ENCODE results near the gene IGSF9B.

Gene IGSF9B

DNA sequence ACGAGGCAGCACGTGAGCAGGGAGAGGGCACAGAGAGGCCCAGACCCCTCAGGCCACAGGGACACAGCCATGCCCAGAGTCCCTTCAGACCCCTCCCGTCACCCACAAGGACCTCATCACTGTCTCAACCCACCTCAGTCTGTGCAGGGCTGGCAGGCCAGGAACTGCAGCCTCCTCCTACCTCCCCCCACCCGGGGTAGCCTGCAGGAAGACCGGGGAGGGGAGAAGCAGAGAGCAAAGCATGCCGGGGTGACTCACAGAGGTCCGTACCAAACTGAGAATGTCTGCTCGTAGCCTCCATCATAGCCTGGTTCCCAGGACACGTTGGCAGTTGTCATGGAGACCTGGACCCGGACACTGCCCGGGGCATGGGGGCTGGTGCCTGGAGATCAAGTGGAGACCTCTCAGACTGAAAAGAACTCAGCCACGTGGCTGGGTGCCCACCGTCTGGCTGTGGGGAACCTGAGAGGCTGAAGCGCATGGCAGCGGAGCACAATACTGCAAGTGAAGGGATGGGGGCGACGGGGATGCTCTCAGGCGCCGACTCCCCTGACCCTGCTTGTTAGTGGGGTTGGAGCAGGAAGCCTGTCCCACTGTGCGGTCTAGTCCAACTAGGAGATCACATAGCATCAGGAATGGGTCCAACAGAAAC, 27.2 kb downstream of the IGSF9B start:
- TF ChIP-seq TCF4 (CRISPR knock-in tag; IDR thresholded peaks at IDR 0.05; ENCODE audit: borderline replicate concordance) = no peak
- TF ChIP-seq OSR1 (CRISPR knock-in tag; IDR thresholded peaks at IDR 0.05) = no peak
- TF ChIP-seq ARNTL (CRISPR knock-in tag; IDR thresholded peaks at IDR 0.05; ENCODE audit: borderline replicate concordance, low read depth) = no peak
- TF ChIP-seq TOX (CRISPR knock-in tag; IDR thresholded peaks at IDR 0.05; ENCODE audit: borderline replicate concordance) = no peak
- TF ChIP-seq, protein P1, sequence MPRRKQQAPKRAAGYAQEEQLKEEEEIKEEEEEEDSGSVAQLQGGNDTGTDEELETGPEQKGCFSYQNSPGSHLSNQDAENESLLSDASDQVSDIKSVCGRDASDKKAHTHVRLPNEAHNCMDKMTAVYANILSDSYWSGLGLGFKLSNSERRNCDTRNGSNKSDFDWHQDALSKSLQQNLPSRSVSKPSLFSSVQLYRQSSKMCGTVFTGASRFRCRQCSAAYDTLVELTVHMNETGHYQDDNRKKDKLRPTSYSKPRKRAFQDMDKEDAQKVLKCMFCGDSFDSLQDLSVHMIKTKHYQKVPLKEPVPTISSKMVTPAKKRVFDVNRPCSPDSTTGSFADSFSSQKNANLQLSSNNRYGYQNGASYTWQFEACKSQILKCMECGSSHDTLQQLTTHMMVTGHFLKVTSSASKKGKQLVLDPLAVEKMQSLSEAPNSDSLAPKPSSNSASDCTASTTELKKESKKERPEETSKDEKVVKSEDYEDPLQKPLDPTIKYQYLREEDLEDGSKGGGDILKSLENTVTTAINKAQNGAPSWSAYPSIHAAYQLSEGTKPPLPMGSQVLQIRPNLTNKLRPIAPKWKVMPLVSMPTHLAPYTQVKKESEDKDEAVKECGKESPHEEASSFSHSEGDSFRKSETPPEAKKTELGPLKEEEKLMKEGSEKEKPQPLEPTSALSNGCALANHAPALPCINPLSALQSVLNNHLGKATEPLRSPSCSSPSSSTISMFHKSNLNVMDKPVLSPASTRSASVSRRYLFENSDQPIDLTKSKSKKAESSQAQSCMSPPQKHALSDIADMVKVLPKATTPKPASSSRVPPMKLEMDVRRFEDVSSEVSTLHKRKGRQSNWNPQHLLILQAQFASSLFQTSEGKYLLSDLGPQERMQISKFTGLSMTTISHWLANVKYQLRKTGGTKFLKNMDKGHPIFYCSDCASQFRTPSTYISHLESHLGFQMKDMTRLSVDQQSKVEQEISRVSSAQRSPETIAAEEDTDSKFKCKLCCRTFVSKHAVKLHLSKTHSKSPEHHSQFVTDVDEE (CRISPR knock-in tag; IDR thresholded peaks at IDR 0.05) = no peak
- no peak for TF ChIP-seq ZFP30 (CRISPR knock-in tag; IDR thresholded peaks at IDR 0.05)
- TF ChIP-seq ISL1 (CRISPR knock-in tag; IDR thresholded peaks at IDR 0.05) = no peak
- TF ChIP-seq ZC3H10 (CRISPR knock-in tag; IDR thresholded peaks at IDR 0.05) = no peak
- TF ChIP-seq, protein P2, sequence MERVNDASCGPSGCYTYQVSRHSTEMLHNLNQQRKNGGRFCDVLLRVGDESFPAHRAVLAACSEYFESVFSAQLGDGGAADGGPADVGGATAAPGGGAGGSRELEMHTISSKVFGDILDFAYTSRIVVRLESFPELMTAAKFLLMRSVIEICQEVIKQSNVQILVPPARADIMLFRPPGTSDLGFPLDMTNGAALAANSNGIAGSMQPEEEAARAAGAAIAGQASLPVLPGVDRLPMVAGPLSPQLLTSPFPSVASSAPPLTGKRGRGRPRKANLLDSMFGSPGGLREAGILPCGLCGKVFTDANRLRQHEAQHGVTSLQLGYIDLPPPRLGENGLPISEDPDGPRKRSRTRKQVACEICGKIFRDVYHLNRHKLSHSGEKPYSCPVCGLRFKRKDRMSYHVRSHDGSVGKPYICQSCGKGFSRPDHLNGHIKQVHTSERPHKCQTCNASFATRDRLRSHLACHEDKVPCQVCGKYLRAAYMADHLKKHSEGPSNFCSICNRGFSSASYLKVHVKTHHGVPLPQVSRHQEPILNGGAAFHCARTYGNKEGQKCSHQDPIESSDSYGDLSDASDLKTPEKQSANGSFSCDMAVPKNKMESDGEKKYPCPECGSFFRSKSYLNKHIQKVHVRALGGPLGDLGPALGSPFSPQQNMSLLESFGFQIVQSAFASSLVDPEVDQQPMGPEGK (CRISPR knock-in tag; IDR thresholded peaks at IDR 0.05; ENCODE audit: borderline replicate concordance) = no peak
- TF ChIP-seq ZNF8 (CRISPR knock-in tag; IDR thresholded peaks at IDR 0.05) = no peak
- no peak for TF ChIP-seq GLIS3 (CRISPR knock-in tag; IDR thresholded peaks at IDR 0.05)
- TF ChIP-seq PPARA (CRISPR knock-in tag; IDR thresholded peaks at IDR 0.05; ENCODE audit: borderline replicate concordance) = no peak
- TF ChIP-seq, protein P3, sequence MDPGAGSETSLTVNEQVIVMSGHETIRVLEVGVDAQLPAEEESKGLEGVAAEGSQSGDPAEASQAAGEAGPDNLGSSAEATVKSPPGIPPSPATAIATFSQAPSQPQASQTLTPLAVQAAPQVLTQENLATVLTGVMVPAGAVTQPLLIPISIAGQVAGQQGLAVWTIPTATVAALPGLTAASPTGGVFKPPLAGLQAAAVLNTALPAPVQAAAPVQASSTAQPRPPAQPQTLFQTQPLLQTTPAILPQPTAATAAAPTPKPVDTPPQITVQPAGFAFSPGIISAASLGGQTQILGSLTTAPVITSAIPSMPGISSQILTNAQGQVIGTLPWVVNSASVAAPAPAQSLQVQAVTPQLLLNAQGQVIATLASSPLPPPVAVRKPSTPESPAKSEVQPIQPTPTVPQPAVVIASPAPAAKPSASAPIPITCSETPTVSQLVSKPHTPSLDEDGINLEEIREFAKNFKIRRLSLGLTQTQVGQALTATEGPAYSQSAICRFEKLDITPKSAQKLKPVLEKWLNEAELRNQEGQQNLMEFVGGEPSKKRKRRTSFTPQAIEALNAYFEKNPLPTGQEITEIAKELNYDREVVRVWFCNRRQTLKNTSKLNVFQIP (CRISPR knock-in tag; IDR thresholded peaks at IDR 0.05; ENCODE audit: borderline replicate concordance, low read depth) = no peak
- TF ChIP-seq CSDC2 (CRISPR knock-in tag; IDR thresholded peaks at IDR 0.05) = no peak
- TF ChIP-seq RARB (CRISPR knock-in tag; IDR thresholded peaks at IDR 0.05) = no peak
- TF ChIP-seq ZNF70 (CRISPR knock-in tag; IDR thresholded peaks at IDR 0.05) = no peak
- no peak for TF ChIP-seq ESRRG (CRISPR knock-in tag; IDR thresholded peaks at IDR 0.05)
- ATAC-seq = no peak

DNA sequence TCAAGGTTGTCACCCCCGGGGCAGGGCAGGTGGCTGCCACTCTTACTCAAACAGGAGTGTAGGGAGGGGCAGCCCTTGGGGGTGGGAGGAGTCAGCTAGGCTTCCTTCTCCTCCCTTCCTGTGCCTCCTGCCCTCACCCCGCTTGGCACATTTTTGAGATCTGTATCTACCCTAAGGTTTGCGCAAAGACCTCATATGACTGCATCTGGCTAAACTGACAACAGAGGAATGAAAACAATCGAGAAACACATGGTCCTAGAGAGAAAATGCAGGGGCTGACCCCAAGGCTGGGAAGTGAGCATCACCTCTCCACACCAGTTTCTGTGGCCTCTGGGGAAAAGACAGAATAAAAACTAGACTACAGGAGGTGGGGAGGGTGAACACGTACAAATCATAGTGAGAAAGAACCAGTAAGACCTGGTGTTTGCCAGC, 28.1 kb downstream of the IGSF9B start:
- no peak; the same call in 2 of the 3 replicates for ATAC-seq
- TF ChIP-seq SNAI2 (CRISPR knock-in tag; IDR thresholded peaks at IDR 0.05) (no peak), ZC3H10 (CRISPR knock-in tag; IDR thresholded peaks at IDR 0.05) (no peak), TOX (CRISPR knock-in tag; IDR thresholded peaks at IDR 0.05; ENCODE audit: borderline replicate concordance) (no peak), ZNF8 (CRISPR knock-in tag; IDR thresholded peaks at IDR 0.05) (no peak), ZNF70 (CRISPR knock-in tag; IDR thresholded peaks at IDR 0.05) (no peak)

DNA sequence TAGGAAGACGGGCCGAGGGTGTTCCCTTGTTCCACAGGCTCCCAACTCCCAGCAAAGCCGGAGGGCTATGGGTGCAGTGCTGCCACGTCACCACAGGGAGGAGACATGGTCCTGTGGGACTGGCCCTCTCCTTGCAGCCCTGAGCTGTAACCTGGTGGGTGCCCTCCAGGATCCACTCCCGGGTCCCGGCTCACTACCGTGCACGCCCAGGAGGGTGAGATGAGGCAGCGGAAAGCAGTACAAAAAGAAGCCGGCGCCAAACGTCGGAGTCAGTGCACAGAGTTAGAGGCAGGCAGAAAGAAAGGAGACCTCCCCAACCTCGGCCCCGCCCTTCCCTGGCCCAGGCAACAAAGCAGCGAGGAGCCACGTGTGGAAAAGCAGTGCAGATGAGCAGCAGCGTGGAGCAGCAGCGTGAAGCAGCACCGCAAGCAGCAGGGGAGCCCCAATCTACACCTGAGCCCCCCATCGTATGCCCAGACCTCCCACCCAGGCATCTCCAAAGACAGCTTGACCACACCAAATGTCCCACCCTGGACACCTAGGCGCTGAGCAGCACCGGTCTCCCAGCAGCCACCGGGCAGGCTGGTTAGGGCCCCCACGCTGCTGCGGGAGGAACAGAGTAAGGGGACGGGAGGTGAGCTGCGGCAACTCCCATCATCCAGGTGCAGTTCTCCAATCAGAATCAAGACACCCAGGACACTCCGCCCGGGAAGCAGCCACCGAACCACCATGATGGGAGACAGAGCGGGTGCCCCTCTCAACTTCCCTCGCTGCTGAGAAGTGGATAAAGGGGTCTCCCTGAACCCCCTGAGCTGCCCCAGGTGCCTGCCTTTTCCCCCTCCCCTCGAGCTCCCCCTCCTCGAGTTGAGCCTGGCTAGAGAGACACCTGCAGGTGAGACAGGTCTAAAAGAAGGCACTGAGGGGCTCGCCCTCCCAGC, 28.8 kb downstream of the IGSF9B start:
- peak; percentile 93 for ATAC-seq
- no peak for TF ChIP-seq ZNF8 (CRISPR knock-in tag; IDR thresholded peaks at IDR 0.05)
- TF ChIP-seq OSR1 (CRISPR knock-in tag; IDR thresholded peaks at IDR 0.05) = no peak
- no peak for TF ChIP-seq ZC3H10 (CRISPR knock-in tag; IDR thresholded peaks at IDR 0.05)
- TF ChIP-seq, protein P4, sequence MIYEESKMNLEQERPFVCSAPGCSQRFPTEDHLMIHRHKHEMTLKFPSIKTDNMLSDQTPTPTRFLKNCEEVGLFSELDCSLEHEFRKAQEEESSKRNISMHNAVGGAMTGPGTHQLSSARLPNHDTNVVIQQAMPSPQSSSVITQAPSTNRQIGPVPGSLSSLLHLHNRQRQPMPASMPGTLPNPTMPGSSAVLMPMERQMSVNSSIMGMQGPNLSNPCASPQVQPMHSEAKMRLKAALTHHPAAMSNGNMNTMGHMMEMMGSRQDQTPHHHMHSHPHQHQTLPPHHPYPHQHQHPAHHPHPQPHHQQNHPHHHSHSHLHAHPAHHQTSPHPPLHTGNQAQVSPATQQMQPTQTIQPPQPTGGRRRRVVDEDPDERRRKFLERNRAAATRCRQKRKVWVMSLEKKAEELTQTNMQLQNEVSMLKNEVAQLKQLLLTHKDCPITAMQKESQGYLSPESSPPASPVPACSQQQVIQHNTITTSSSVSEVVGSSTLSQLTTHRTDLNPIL (CRISPR knock-in tag; IDR thresholded peaks at IDR 0.05; ENCODE audit: low read depth) = no peak
- TF ChIP-seq PPARA (CRISPR knock-in tag; IDR thresholded peaks at IDR 0.05; ENCODE audit: borderline replicate concordance) = no peak
- TF ChIP-seq, protein P3 (CRISPR knock-in tag; IDR thresholded peaks at IDR 0.05; ENCODE audit: borderline replicate concordance, low read depth) = no peak
- TF ChIP-seq, protein P1 (CRISPR knock-in tag; IDR thresholded peaks at IDR 0.05) = no peak
- TF ChIP-seq ZFP3 (CRISPR knock-in tag; IDR thresholded peaks at IDR 0.05) = no peak
- TF ChIP-seq TCF4 (CRISPR knock-in tag; IDR thresholded peaks at IDR 0.05; ENCODE audit: borderline replicate concordance) = no peak
- no peak for TF ChIP-seq BACH2 (CRISPR knock-in tag; IDR thresholded peaks at IDR 0.05; ENCODE audit: borderline replicate concordance)
- TF ChIP-seq ZNF565 (CRISPR knock-in tag; conservative IDR thresholded peaks at IDR 0.05; ENCODE audit: low read depth) = no peak
- TF ChIP-seq CSDC2 (CRISPR knock-in tag; IDR thresholded peaks at IDR 0.05) = no peak
- no peak for TF ChIP-seq SNAI2 (CRISPR knock-in tag; IDR thresholded peaks at IDR 0.05)
